ENCODE data around the gene EMC9. TPM values are rescaled to one million over a fixed set of nuclear protein-coding genes. Genes with fewer than 3 reads are reported as not detected.
A peak's percentile ranks its signal among the peaks of the same experiment; 100 is the strongest.

The EMC9 gene
- total RNA-seq, 1 donor from 2014 or later: 16.4 TPM

DNA sequence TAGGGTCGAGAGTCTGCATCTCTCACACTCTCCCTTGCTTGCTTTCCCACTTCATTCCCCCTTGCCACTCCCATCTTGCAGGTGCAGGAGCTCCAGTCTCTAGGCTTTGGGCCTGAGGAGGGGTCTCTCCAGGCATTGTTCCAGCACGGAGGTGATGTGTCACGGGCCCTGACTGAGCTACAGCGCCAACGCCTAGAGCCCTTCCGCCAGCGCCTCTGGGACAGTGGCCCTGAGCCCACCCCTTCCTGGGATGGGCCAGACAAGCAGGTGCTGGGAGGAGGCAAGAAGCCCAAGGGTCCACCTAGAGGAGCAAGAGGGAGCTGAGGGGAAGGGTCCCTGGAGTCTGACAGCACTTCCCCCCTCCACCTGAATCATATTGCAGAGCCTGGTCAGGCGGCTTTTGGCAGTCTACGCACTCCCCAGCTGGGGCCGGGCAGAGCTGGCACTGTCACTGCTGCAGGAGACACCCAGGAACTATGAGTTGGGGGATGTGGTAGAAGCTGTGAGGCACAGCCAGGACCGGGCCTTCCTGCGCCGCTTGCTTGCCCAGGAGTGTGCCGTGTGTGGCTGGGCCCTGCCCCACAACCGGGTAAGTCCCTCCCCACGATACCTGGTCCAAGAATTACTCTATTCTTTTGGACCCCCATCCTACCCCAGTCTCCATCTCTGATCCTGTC lies 10.2 kb upstream of the EMC9 start:
- intact Hi-C loops (cut with micrococcal nuclease): no loop called here
- DNase-seq (no peak), ATAC-seq (no peak)

DNA sequence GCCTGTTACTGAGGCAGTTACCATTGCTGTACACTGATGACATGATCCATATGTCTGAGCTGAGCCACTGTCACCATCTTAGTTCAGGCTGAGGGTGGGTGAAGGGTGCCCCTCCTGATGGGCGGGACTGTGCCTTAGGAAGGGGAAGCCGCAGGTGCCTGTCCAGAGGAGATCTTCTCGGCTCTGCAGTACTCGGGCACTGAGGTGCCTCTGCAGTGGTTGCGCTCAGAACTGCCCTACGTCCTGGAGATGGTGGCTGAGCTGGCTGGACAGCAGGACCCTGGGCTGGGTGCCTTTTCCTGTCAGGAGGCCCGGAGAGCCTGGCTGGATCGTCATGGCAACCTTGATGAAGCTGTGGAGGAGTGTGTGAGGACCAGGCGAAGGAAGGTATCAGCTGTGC lies 9.6 kb upstream of the EMC9 start:
- intact Hi-C loops (cut with micrococcal nuclease): no loop called here
- ATAC-seq (no peak), DNase-seq (no peak)

- ATAC-seq (no peak), DNase-seq (no peak)
- intact Hi-C loops (cut with micrococcal nuclease): no loop called here
Observed at GRCh38 chr14:24150567-24150966, 9.2 kb upstream of the EMC9 start.

DNA sequence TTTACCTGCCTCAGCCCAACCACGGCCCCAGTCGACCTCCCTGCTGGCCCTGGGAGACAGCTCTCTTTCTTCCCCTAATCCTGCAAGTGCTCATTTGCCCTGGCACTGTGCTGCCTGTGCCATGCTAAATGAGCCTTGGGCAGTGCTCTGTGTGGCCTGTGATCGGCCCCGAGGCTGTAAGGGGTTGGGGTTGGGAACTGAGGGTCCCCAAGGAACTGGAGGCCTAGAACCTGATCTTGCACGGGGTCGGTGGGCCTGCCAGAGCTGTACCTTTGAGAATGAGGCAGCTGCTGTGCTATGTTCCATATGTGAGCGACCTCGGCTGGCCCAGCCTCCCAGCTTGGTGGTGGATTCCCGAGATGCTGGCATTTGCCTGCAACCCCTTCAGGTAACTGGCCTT lies 8.7 kb upstream of the EMC9 start:
- intact Hi-C loops (cut with micrococcal nuclease): no loop called here
- DNase-seq (no peak), ATAC-seq (no peak)

DNA sequence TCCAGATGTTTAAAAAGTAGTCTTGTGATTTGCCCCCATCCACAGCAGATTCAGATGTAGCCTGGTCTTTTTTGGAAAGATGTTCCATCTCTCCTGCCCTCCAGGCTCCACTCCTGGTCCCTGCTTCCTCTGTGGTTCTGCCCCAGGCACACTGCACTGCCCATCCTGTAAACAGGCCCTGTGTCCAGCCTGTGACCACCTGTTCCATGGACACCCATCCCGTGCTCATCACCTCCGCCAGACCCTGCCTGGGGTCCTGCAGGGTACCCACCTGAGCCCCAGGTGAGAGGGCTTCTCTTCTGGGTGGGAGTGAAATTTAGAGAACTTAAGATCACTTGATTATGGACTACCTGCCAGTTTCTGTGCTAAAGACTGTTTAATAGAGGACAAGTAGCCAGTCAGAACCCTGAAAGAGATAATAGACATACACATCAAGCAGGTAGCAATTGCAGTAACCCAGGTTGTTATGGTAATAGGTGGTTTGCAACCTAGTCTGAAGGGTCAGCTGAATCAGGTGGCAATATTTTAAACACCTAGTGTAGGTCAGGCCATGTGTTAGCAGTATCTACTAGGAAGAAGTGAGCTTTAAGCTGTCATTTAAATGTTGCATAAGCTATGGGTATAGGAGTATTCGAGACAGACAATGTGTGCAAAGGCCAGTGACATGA lies 8.0 kb upstream of the EMC9 start:
- DNase-seq: no peak
- ATAC-seq: no peak
- intact Hi-C loops (cut with micrococcal nuclease): no loop called here

DNA sequence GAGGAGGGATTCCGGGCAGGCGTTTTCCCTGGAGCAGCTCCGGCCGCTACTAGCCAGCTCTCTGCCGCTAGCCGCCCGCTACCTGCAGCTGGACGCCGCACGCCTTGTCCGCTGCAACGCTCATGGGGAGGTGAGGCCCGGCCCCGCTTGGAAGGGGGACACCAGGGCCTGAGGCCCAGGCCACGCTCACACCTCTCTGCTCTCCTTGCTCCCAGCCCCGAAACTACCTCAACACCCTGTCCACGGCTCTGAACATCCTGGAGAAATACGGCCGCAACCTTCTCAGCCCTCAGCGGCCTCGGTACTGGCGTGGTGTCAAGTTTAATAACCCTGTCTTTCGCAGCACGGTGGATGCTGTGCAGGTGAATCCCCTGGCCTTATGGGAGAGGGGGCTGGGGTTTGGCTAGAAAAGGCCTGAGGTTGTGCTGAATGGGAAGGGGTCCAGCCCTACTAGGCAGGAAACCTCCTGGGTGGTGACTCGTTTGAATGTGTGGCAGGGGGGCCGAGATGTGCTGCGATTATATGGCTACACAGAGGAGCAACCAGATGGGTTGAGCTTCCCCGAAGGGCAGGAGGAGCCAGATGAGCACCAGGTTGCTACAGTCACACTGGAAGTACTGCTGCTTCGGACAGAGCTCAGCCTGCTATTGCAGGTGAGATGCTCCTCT lies 6.5 kb upstream of the EMC9 start:
- no peak for ATAC-seq
- no peak for DNase-seq

DNA sequence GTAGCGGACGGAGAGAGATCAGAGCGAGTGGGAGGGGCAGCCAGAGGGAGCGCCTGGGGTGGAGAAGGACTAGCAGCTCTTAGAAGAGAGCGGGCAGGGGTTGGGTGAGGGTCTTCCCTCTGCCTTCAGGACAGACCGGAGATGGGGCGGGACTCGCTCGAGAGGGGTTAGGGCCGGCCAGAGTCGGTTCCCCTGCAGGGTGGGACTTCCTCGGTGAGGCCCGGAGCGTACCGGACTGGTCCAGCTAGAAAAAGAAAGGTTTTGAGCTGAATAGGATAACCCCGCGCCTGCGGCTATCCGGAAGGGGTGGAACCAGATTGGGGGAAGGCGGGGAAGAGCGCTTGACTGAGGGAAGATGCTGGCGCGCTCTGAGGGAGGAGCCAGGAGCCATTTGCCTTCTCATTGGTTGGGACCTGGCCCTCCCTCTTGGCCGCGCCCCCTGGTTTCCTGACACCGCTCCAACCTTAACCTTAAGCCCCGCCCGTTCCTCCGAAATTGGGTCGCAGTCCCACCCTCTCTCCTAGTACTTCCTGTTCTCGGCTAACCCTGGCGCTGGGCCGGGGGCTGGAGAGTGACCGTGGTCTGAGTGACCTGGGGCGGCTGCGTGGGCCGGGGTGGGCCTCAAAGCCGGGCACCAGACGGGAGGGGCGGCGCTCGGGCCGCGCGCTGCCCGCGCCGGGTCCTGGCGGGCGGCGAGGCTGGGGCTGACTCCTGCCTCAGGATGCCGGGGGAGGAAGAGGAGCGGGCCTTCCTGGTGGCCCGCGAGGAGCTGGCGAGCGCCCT lies 5.8 kb upstream of the EMC9 start, which contains the start of gene RNF31:
Gene RNF31, plus strand, starts transcription at position 521 of the 783 bp plus-strand sequence. Its CDS starts 201 bp downstream, at position 722.
- intact Hi-C loops (cut with micrococcal nuclease): no loop called here

More for the DNA sequence above, 6.5 kb upstream of the EMC9 start:
- intact Hi-C loops (cut with micrococcal nuclease): no loop called here

DNA sequence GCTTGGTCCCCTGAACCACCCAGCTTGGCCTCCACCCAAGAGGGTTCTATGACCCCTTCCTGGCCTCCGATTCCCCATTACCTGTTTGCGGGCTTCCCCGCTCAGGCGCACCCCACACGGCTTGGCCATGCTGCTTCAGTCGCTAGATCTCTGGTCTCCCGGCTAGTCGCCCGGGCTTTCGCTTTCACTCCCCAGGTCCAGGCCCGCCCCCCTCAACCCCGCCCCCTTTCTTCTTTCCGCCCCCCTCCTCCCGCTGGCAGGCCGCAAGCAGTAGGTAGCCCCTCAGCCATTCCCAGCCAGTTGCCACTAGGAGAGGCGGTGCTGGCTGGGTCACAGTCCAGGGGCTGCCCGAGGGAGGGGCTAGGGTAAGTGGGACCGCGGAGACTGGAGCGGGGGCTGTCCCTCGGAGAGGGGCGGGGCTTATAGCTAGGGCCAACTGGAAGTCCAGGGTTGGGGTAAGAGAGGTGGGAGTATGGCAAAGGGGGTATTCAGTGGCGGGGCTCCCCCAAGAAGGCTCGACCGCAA lies 5.1 kb upstream of the EMC9 start, which contains the start of gene PSME2:
Gene PSME2, minus strand, starts transcription at position 158 of the 525 bp plus-strand sequence. Its CDS starts 29 bp downstream, at position 129.
- DNase-seq (peak; percentile 95), ATAC-seq (peak; percentile 87)
- intact Hi-C loops (cut with micrococcal nuclease): no loop called here

More for the DNA sequence above, 5.8 kb upstream of the EMC9 start, which contains the start of gene RNF31:
- DNase-seq (peak; percentile 98), ATAC-seq (peak; percentile 94)

GRCh38 chr14:24145690-24146452 lies 4.5 kb upstream of the EMC9 start:
- no peak for DNase-seq
- ATAC-seq: no peak
- intact Hi-C loops (cut with micrococcal nuclease): no loop called here

- intact Hi-C loops (cut with micrococcal nuclease): no loop called here
- no peak for DNase-seq
- ATAC-seq: no peak
Observed at GRCh38 chr14:24145219-24145618, 3.8 kb upstream of the EMC9 start.

DNA sequence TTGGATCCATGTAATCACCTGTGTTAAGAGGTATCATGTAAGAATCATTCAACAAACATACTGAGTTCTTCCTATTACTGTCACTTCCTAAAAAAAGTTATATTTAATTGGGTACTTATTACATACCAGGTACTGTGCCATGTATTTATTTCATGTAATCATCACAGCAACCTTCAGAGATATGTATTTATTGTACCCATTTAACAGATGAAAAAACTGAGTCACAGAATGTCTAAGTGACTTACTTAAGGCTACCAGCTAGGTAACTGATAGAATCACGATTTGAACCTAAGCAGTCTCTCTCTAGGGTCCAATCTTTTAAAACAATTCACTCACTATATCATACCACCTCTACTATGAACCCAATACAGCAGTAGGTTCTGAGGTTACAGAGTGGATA lies 3.1 kb upstream of the EMC9 start:
- no peak for ATAC-seq
- no peak for DNase-seq
- intact Hi-C loops (cut with micrococcal nuclease): no loop called here

- ATAC-seq (no peak), DNase-seq (no peak)
- intact Hi-C loops (cut with micrococcal nuclease): no loop called here
Observed at GRCh38 chr14:24143511-24143910, 2.1 kb upstream of the EMC9 start.

GRCh38 chr14:24139272-24139934 lies 2.0 kb downstream of the EMC9 start:
- no peak for ATAC-seq
- DNase-seq: no peak
- intact Hi-C loops (cut with micrococcal nuclease): no loop called here

DNA sequence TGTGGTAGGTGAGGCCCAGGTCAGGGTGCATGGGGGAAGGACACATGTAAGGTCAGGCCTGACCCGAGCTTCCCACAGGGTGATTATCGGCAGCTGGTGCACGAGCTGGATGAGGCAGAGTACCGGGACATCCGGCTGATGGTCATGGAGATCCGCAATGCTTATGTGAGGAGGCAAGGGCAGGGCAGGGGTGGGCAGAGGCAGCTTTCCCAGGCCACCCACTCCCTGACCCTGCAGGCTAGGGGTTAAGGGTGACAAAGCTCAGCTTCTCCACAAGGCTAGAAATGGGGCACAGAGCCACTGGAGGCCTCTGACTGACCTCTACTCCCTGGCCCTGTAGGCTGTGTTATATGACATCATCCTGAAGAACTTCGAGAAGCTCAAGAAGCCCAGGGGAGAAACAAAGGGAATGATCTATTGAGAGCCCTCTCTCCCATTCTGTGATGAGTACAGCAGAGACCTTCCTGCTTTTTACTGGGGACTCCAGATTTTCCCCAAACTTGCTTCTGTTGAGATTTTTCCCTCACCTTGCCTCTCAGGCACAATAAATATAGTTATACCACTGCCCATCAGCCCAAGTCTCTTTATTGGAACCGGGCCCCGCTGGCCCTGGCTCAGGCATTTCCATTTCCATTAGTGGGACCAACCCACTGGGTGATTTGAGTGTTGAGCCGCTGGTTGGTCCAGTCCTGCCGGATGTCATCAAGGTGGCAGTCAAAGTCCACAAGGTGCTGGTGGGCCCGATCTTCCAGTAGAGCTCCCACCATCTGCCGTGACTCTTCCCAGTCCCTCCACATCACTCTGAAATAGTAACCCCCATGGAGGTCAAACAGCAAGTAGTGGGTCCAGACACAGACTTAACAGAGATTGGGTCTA lies 2.8 kb downstream of the EMC9 start:
- no peak for DNase-seq
- intact Hi-C loops (cut with micrococcal nuclease): no loop called here
- no peak for ATAC-seq

DNA sequence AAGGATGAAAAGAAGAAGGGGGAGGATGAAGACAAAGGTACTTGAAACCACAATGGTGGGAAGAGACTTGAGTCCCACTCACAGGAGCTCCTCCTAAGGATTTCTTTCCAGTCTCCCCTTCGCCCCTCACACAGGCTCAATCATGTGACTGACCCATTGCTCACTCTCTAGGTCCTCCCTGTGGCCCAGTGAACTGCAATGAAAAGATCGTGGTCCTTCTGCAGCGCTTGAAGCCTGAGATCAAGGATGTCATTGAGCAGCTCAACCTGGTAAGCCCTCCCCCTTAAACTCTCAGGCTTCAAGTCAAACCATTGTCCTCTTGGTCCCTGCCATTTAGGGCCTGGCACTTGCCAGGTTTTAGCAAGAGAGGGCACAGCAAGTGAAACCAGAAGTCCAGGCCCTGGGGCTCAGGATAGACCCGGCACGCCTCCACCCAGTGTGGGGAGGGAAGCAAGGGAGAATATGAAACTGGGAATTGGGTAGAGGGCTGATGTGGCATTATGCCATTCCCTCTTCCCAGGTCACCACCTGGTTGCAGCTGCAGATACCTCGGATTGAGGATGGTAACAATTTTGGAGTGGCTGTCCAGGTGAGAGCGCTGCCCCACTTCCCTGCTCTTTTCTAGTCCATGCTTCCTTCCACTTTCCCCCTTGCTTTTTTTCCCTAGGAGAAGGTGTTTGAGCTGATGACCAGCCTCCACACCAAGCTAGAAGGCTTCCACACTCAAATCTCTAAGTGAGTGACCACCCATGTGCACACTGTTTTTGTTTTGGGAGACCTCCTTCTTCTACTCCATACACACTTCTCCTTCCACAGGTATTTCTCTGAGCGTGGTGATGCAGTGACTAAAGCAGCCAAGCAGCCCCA lies 3.6 kb downstream of the EMC9 start:
- intact Hi-C loops (cut with micrococcal nuclease): no loop called here
- ATAC-seq (no peak), DNase-seq (no peak)

Data from left ventricle myocardium superior (tissue), 1 donor.